Astrocyte (in vitro differentiated cells and primary cell): Measurements from ENCODE around the gene KSR2. TPM values are rescaled to one million over a fixed set of nuclear protein-coding genes. Genes with fewer than 3 reads are reported as not detected.

Source experiments
- DNase-seq: peaks from one replicate; pipeline ENCODE4 v3.0.0-alpha.2; 2010; ENCODE audit warnings: low read depth
- FAIRE-seq: peaks from 2 replicates; lab custom pipeline; 2011; peaks lifted over from hg19 to GRCh38; lab: Jason Lieb, UNC
- H2AFZ ChIP-seq: 2 replicates; pipeline ENCODE4 v1.6.0; 2012; ENCODE audit warnings: low read depth, low read length, inconsistent platforms
- H3K27ac ChIP-seq: 2 replicates; pipeline ENCODE4 v1.5.1; 2011; ENCODE audit warnings: low read depth, low read length, inconsistent platforms
- H3K27me3 ChIP-seq: 2 replicates; pipeline ENCODE4 v1.6.0; 2011; ENCODE audit warnings: low read length, inconsistent platforms; ENCODE audit not compliant: insufficient read depth
- H3K36me3 ChIP-seq: 2 replicates; pipeline ENCODE4 v1.5.1; 2011; ENCODE audit warnings: low read length, inconsistent platforms; ENCODE audit not compliant: insufficient read depth
- H3K4me1 ChIP-seq: 2 replicates; pipeline ENCODE4 v1.5.1; 2011; ENCODE audit warnings: low read length, inconsistent platforms; ENCODE audit not compliant: insufficient read depth
- H3K4me2 ChIP-seq: 2 replicates; pipeline ENCODE4 v1.6.0; 2012; ENCODE audit warnings: low read length, inconsistent platforms
- H3K4me3 ChIP-seq: 2 replicates; pipeline ENCODE4 v1.5.1; 2011; ENCODE audit warnings: low read depth, mild to moderate bottlenecking, low read length, inconsistent platforms; ENCODE audit not compliant: insufficient read depth
- H3K79me2 ChIP-seq: 2 replicates; pipeline ENCODE4 v1.6.0; 2012; ENCODE audit warnings: mild to moderate bottlenecking, low read length, inconsistent platforms; ENCODE audit not compliant: insufficient read depth
- H3K9ac ChIP-seq: 2 replicates; pipeline ENCODE4 v1.6.0; 2012; ENCODE audit warnings: mild to moderate bottlenecking, low read length, inconsistent platforms
- H3K9me3 ChIP-seq: 2 replicates; pipeline ENCODE4 v1.5.1; 2012; ENCODE audit warnings: low read depth, mild to moderate bottlenecking, low read length, inconsistent platforms; ENCODE audit not compliant: insufficient read depth
- H4K20me1 ChIP-seq: 2 replicates; pipeline ENCODE4 v1.6.0; 2012; ENCODE audit warnings: low read length, inconsistent platforms; ENCODE audit not compliant: insufficient read depth
- H3K27ac Mint-ChIP-seq: one replicate; pipeline ENCODE4 v1.8.0; 2021; ENCODE audit warnings: mild to moderate bottlenecking, mixed read lengths; ENCODE audit not compliant: unreplicated experiment
- H3K27me3 Mint-ChIP-seq: one replicate; pipeline ENCODE4 v1.8.0; 2021; ENCODE audit warnings: low read depth, mixed read lengths; ENCODE audit not compliant: unreplicated experiment
- H3K36me3 Mint-ChIP-seq: one replicate; pipeline ENCODE4 v1.8.0; 2021; ENCODE audit warnings: low read depth, mixed read lengths; ENCODE audit not compliant: unreplicated experiment
- H3K4me1 Mint-ChIP-seq: one replicate; pipeline ENCODE4 v1.8.0; 2021; ENCODE audit warnings: low read depth, mixed read lengths; ENCODE audit not compliant: unreplicated experiment
- H3K4me3 Mint-ChIP-seq: one replicate; pipeline ENCODE4 v1.8.0; 2021; ENCODE audit warnings: mild to moderate bottlenecking, moderate library complexity, mixed read lengths; ENCODE audit not compliant: unreplicated experiment
- H3K9me3 Mint-ChIP-seq: one replicate; pipeline ENCODE4 v1.8.0; 2021; ENCODE audit warnings: mild to moderate bottlenecking, mixed read lengths; ENCODE audit not compliant: unreplicated experiment
- EZH2 ChIP-seq: IDR thresholded peaks from 2 replicates; pipeline ENCODE4 v1.6.1; 2012; ENCODE audit warnings: mild to moderate bottlenecking, low read length, inconsistent platforms; ENCODE audit not compliant: insufficient read depth
- total RNA-seq: library from RNA; stranded (reverse); gene quantifications from 2 replicates; pipeline ENCODE4 v1.2.1, GENCODE V29; 2021
- TF ChIP-seq, protein P1 (sequence below): IDR thresholded peaks from 2 replicates; pipeline ENCODE4 v1.5.1; 2011; ENCODE audit warnings: low read depth, mild to moderate bottlenecking, inconsistent platforms, low read length, moderate library complexity; ENCODE audit not compliant: insufficient read depth

The KSR2 gene
- total RNA-seq, 1 donor from 2014 or later, result 0.98 TPM

DNA sequence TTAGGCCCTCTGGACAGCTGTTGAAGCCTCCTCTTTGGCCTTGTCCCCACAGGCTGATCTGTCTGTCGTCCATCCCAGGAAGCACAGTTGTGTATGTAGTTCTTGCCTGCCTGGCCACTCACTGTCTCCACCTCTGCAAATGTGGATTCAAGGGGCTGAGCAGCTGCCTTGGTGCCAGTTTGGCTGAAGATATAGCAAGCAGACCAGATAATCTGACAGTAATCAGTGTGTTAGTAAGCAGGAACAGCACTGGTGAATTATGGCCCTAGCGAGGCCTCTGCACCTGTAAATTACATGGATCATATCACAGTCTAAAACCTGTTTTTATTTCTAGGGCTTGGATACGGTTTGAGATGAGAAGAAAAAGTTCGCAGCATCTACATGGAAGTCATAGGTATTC, 324.8 kb downstream of the KSR2 start:
- H3K4me1 ChIP-seq, result no peaks in the 10 kb centered on the region
- H3K36me3 Mint-ChIP-seq, result no peaks in the 10 kb centered on the region
- no peak overlapping the region for H3K4me3 ChIP-seq
- TF ChIP-seq, protein P1, sequence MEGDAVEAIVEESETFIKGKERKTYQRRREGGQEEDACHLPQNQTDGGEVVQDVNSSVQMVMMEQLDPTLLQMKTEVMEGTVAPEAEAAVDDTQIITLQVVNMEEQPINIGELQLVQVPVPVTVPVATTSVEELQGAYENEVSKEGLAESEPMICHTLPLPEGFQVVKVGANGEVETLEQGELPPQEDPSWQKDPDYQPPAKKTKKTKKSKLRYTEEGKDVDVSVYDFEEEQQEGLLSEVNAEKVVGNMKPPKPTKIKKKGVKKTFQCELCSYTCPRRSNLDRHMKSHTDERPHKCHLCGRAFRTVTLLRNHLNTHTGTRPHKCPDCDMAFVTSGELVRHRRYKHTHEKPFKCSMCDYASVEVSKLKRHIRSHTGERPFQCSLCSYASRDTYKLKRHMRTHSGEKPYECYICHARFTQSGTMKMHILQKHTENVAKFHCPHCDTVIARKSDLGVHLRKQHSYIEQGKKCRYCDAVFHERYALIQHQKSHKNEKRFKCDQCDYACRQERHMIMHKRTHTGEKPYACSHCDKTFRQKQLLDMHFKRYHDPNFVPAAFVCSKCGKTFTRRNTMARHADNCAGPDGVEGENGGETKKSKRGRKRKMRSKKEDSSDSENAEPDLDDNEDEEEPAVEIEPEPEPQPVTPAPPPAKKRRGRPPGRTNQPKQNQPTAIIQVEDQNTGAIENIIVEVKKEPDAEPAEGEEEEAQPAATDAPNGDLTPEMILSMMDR, result no peak
- TF ChIP-seq EZH2, result no peak
- DNase-seq (no peak), FAIRE-seq (no peak)
- no peaks in the 10 kb centered on the region for H3K27me3 ChIP-seq
- no peaks in the 10 kb centered on the region for H3K9me3 Mint-ChIP-seq
- H3K9ac ChIP-seq, result no peak overlapping the region
- no peak overlapping the region for H2AFZ ChIP-seq
- H4K20me1 ChIP-seq, result no peaks in the 10 kb centered on the region
- H3K27me3 Mint-ChIP-seq, result peaks cover 19% of the 10 kb centered on the region
- no peaks in the 10 kb centered on the region for H3K36me3 ChIP-seq
- H3K4me1 Mint-ChIP-seq, result no peaks in the 10 kb centered on the region
- H3K27ac ChIP-seq, result no peak overlapping the region
- no peak overlapping the region for H3K27ac Mint-ChIP-seq
- H3K4me2 ChIP-seq, result no peak overlapping the region
- H3K4me3 Mint-ChIP-seq, result no peak overlapping the region
- H3K9me3 ChIP-seq, result peaks cover 3% of the 10 kb centered on the region
- H3K79me2 ChIP-seq, result no peaks in the 10 kb centered on the region

DNA sequence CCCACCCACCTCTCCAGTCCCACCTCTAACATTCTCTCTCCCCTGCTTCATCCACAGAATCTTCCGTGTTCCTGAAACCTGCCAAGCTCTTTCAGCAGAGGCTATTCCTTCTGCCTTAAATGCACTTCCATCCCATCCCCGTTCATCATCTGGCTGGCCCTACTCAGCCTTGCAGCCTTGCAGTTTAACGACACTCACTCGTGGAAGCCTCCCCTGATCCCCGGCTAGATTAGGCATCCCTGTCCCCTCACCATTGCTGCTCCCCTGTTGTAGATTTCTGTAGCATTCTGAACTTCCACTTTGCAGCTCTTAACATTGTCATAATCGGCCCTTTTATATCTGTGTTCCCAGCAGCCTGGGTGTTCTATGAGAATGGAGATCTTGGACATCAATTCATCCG, 326.9 kb downstream of the KSR2 start:
- H3K27ac Mint-ChIP-seq, result no peak overlapping the region
- H3K27ac ChIP-seq, result no peak overlapping the region
- H3K79me2 ChIP-seq, result no peaks in the 10 kb centered on the region
- no peak overlapping the region for H3K9ac ChIP-seq
- H3K9me3 ChIP-seq, result peaks cover 3% of the 10 kb centered on the region
- H3K4me1 ChIP-seq, result no peaks in the 10 kb centered on the region
- H2AFZ ChIP-seq, result no peak overlapping the region
- H3K36me3 Mint-ChIP-seq, result no peaks in the 10 kb centered on the region
- H3K4me3 ChIP-seq, result no peak overlapping the region
- FAIRE-seq, result no peak
- H3K4me3 Mint-ChIP-seq, result no peak overlapping the region
- H3K9me3 Mint-ChIP-seq, result peaks cover 3% of the 10 kb centered on the region
- H3K27me3 ChIP-seq, result no peaks in the 10 kb centered on the region
- no peaks in the 10 kb centered on the region for H3K36me3 ChIP-seq
- DNase-seq, result no peak
- no peak overlapping the region for H3K4me2 ChIP-seq
- no peaks in the 10 kb centered on the region for H4K20me1 ChIP-seq
- H3K4me1 Mint-ChIP-seq, result no peaks in the 10 kb centered on the region
- H3K27me3 Mint-ChIP-seq, result peaks cover 17% of the 10 kb centered on the region
- TF ChIP-seq EZH2, result no peak
- TF ChIP-seq, protein P1, result no peak

DNA sequence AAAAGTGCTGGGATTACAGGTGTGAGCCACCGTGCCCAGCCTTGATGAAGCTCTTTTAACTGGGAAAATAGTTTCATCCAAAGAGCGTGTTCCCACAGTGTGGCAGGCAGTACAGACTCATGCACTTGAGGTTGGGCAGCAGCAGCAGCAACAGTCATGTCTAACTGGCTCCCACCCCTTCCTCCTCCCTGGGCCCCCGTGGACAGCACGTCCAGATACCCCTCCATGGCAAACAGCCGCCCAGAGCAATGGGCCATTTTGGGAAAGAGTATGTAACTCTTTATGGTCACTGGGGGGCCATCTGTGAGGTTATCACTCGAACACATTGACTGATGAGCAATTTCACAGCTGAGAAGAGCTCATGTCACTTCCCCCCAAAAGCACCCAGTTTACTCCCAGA, 328.3 kb downstream of the KSR2 start:
- no peak overlapping the region for H3K9ac ChIP-seq
- peaks cover 3% of the 10 kb centered on the region for H3K9me3 ChIP-seq
- H3K27me3 ChIP-seq, result no peaks in the 10 kb centered on the region
- Mint-ChIP-seq H3K36me3 (no peaks in the 10 kb centered on the region), H3K4me1 (no peaks in the 10 kb centered on the region), H3K4me3 (no peak overlapping the region), H3K9me3 (peaks cover 6% of the 10 kb centered on the region), H3K27ac (no peak overlapping the region), H3K27me3 (peaks cover 17% of the 10 kb centered on the region)
- no peak for TF ChIP-seq EZH2
- TF ChIP-seq, protein P1, result no peak
- H3K4me3 ChIP-seq, result no peak overlapping the region
- H4K20me1 ChIP-seq, result no peaks in the 10 kb centered on the region
- H3K27ac ChIP-seq, result no peak overlapping the region
- no peak overlapping the region for H2AFZ ChIP-seq
- no peaks in the 10 kb centered on the region for H3K79me2 ChIP-seq
- no peaks in the 10 kb centered on the region for H3K36me3 ChIP-seq
- FAIRE-seq (no peak), DNase-seq (no peak)
- no peak overlapping the region for H3K4me2 ChIP-seq
- H3K4me1 ChIP-seq, result no peaks in the 10 kb centered on the region
